AG10803 (cell line): ENCODE measurements around the gene CAPS.

Experiments used
- DNase-seq: peaks from one replicate; pipeline ENCODE4 v3.0.0; 2010; ENCODE audit warnings: low read depth
- H3K4me3 ChIP-seq: 2 replicates; pipeline ENCODE4 v1.5.1; 2011; ENCODE audit warnings: mild to moderate bottlenecking, low read length, control low read depth
- CTCF ChIP-seq: conservative IDR thresholded peaks from 2 replicates; pipeline ENCODE4 v1.5.1; 2011; ENCODE audit warnings: mild to moderate bottlenecking, low read length, control low read depth, inconsistent platforms

The CAPS gene

GRCh38 chr19:5932609-5933262 lies 18.7 kb downstream of the CAPS start:
- TF ChIP-seq CTCF = no peak
- H3K4me3 ChIP-seq = no peak overlapping the region
- no peak for DNase-seq

GRCh38 chr19:5933391-5934068 lies 19.5 kb downstream of the CAPS start:
- no peak for TF ChIP-seq CTCF
- DNase-seq = no peak
- H3K4me3 ChIP-seq = no peak overlapping the region

GRCh38 chr19:5934069-5934401 lies 20.0 kb downstream of the CAPS start:
- no peak for DNase-seq
- no peak overlapping the region for H3K4me3 ChIP-seq
- TF ChIP-seq CTCF = no peak

- no peak overlapping the region for H3K4me3 ChIP-seq
- TF ChIP-seq CTCF = no peak
- DNase-seq = peak; percentile 63
Observed at GRCh38 chr19:5934774-5935472, 20.9 kb downstream of the CAPS start.

GRCh38 chr19:5935473-5936291 lies 21.6 kb downstream of the CAPS start:
- TF ChIP-seq CTCF = no peak
- H3K4me3 ChIP-seq = no peak overlapping the region
- no peak for DNase-seq

- H3K4me3 ChIP-seq = no peak overlapping the region
- DNase-seq = no peak
- TF ChIP-seq CTCF = no peak
Observed at GRCh38 chr19:5936292-5936592, 22.2 kb downstream of the CAPS start.
